Thymus (tissue), 11 donors: ENCODE results near the gene KCNK3. TPM values are rescaled to one million over a fixed set of nuclear protein-coding genes. Genes with fewer than 3 reads are reported as not detected.
A peak's percentile ranks its signal among the peaks of the same experiment; 100 is the strongest.

Experiments
- DNase-seq, 9 donors: peaks; one replicate each; pipeline ENCODE4 v3.0.0-alpha.2; 2013; ENCODE audit warnings: low spot score in 9 of 9, low read depth in 6 of 9, missing footprints in 1 of 9
- H3K27ac ChIP-seq, 2 donors: one replicate each; pipeline ENCODE4 v1.5.1; 2013; ENCODE audit warnings: control low read depth in 1 of 2, low read depth in 1 of 2, low read length in 1 of 2, mild to moderate bottlenecking in 1 of 2, moderate library complexity in 1 of 2
- H3K27me3 ChIP-seq, 2 donors: one replicate each; pipeline ENCODE4 v1.5.1; 2013; ENCODE audit warnings: low read length in 1 of 2; ENCODE audit not compliant: control insufficient read depth in 2 of 2, insufficient read depth in 1 of 2
- H3K36me3 ChIP-seq, 2 donors: one replicate each; pipeline ENCODE4 v1.5.1; 2013; ENCODE audit warnings: low read length in 1 of 2, mild to moderate bottlenecking in 1 of 2, moderate library complexity in 1 of 2; ENCODE audit not compliant: control insufficient read depth in 2 of 2, insufficient read depth in 2 of 2
- H3K4me1 ChIP-seq, 2 donors: one replicate each; pipeline ENCODE4 v1.5.1; 2013; ENCODE audit warnings: low read length in 2 of 2; ENCODE audit not compliant: control insufficient read depth in 2 of 2, insufficient read depth in 2 of 2
- H3K4me3 ChIP-seq, 2 donors: one replicate each; pipeline ENCODE4 v1.5.1; 2013; ENCODE audit warnings: low read length in 2 of 2, control low read depth in 1 of 2, mild to moderate bottlenecking in 1 of 2
- H3K9me3 ChIP-seq, 2 donors: one replicate each; pipeline ENCODE4 v1.5.1; 2013; ENCODE audit warnings: low read length in 1 of 2, mild to moderate bottlenecking in 1 of 2; ENCODE audit not compliant: control insufficient read depth in 2 of 2, insufficient read depth in 1 of 2
- WGBS: extraction: QIAGEN DNeasy Blood & Tissue Kit; methylation state at CpG from one replicate; pipeline ENCODE4 v1.1.7; 2013; 5-methylcytosine and 5-hydroxymethylcytosine counted together
- polyA plus RNA-seq: library from polyadenylated mRNA; stranded (reverse); fragments of 200-250 nt; gene quantifications from one replicate; pipeline ENCODE4 v1.2.3, GENCODE V29; 2013
- total RNA-seq: library from RNA; stranded (reverse); fragments of 120-200 nt; gene quantifications from one replicate; pipeline ENCODE4 v1.2.4, GENCODE V29; 2013
- donor health status: healthy.

KCNK3 gene
- total and polyA plus RNA-seq, 2 donors: 0.05 to 0.71 TPM

GRCh38 chr2:26721115-26722032 lies 28.9 kb downstream of the KCNK3 start:
- 43% methylated on average over 12 of the region's 12 CpGs for WGBS
- H3K27me3 ChIP-seq: peaks cover 2 to 5% of the 10 kb centered on the region in 2 donors
- no peak overlapping the region for H3K4me3 ChIP-seq
- peaks cover 28% of the 10 kb centered on the region in 2 donors for H3K4me1 ChIP-seq
- H3K9me3 ChIP-seq: no peaks in the 10 kb centered on the region
- peak in 7 of 9 donors; percentile 41 to 80 (median 62) for DNase-seq
- peak overlapping the region; percentile 87 to 88 for H3K27ac ChIP-seq
- no peaks in the 10 kb centered on the region for H3K36me3 ChIP-seq

- H3K27ac ChIP-seq: peak overlapping the region in 1 of 2 donors; percentile 87
- WGBS: 99% methylated on average over 1 of the region's 1 CpG
These were observed 29.8 kb downstream of the KCNK3 start for GRCh38 chr2:26722328-26722727.

DNA sequence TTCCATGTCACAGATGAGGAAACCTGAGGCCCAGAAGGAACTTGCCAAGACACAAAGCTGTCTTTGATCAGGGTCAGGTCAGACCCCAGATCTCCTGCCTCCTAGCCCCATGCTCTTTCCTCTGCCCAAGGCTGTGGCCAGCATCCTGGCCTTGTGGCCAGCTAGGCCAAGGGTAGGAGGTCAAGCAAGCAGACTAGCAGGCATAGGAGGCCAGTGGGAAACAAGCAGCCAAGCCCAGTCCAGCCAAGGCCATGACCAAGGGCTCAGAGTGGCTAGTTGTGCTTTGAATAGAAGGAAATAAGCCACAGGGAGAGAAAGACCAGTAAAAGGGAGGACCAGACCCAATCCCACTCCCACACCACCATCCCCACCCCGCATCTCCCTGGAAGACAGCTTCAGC lies 30.4 kb downstream of the KCNK3 start:
- peaks cover 6 to 20% of the 10 kb centered on the region in 2 donors for H3K27me3 ChIP-seq
- no peak overlapping the region for H3K27ac ChIP-seq
- no peak overlapping the region for H3K4me3 ChIP-seq
- H3K4me1 ChIP-seq: peaks cover 28% of the 10 kb centered on the region in 2 donors
- no peak for DNase-seq
- peaks cover 0 to 1% of the 10 kb centered on the region in 2 donors for H3K9me3 ChIP-seq
- no peaks in the 10 kb centered on the region for H3K36me3 ChIP-seq
- 96% methylated on average over 1 of the region's 1 CpG for WGBS

More at GRCh38 chr2:26722328-26722727, 29.8 kb downstream of the KCNK3 start:
- Histone ChIP-seq H3K27me3 (peaks cover 2 to 14% of the 10 kb centered on the region in 2 donors), H3K4me3 (no peak overlapping the region), H3K9me3 (no peaks in the 10 kb centered on the region), H3K36me3 (no peaks in the 10 kb centered on the region), H3K4me1 (peaks cover 28% of the 10 kb centered on the region in 2 donors)
- DNase-seq: no peak

- H3K27me3 ChIP-seq: peaks cover 10 to 25% of the 10 kb centered on the region in 2 donors
- DNase-seq: no peak
- no peak overlapping the region for H3K4me3 ChIP-seq
- peaks cover 28% of the 10 kb centered on the region in 2 donors for H3K4me1 ChIP-seq
- peaks cover 0 to 1% of the 10 kb centered on the region in 2 donors for H3K9me3 ChIP-seq
- no peak overlapping the region for H3K27ac ChIP-seq
- 96% methylated on average over 3 of the region's 3 CpGs for WGBS
- no peaks in the 10 kb centered on the region for H3K36me3 ChIP-seq
These were observed 31.0 kb downstream of the KCNK3 start for GRCh38 chr2:26723475-26723874.

DNA sequence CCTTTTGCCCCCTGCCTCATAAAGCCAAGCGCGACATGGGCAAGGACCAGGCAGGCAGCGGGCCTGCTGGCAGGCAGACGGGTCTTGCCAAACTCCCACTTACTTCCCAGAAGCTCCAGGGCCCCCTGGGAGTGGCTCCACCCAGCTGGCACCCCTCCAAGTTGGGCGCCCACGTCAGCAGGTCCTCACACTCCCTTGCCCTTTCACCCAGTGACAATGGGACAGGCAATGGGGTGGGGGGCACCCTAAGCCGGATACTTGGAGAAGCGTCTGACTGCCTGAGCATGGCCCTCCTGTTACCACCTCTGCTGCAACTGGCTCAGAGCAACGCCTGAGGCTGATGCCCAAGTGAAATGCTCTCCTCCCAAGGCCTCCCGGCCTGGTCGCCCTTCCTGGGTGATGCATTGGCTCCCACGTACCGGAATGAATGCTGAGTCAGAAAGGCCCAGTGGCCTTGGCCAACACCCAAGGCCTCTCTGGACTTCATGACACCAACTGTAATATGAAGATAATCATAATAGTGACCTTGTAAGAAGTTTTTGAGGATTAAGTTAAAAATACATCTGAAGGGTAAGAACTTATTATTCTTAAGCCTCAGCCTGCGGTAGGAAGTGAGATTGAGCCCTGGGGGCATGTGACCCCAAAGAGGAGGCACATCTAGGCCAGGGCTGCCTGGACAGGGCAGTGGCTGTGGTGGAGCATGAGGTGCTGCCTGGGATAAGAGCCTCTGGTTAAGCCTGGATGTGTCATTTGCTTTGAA lies 31.6 kb downstream of the KCNK3 start:
- peaks cover 10 to 32% of the 10 kb centered on the region in 2 donors for H3K27me3 ChIP-seq
- H3K4me3 ChIP-seq: no peak overlapping the region
- H3K36me3 ChIP-seq: no peaks in the 10 kb centered on the region
- H3K4me1 ChIP-seq: peaks cover 28% of the 10 kb centered on the region in 2 donors
- H3K9me3 ChIP-seq: peaks cover 0 to 1% of the 10 kb centered on the region in 2 donors
- 93% methylated on average over 14 of the region's 14 CpGs for WGBS
- H3K27ac ChIP-seq: no peak overlapping the region
- no peak for DNase-seq

DNA sequence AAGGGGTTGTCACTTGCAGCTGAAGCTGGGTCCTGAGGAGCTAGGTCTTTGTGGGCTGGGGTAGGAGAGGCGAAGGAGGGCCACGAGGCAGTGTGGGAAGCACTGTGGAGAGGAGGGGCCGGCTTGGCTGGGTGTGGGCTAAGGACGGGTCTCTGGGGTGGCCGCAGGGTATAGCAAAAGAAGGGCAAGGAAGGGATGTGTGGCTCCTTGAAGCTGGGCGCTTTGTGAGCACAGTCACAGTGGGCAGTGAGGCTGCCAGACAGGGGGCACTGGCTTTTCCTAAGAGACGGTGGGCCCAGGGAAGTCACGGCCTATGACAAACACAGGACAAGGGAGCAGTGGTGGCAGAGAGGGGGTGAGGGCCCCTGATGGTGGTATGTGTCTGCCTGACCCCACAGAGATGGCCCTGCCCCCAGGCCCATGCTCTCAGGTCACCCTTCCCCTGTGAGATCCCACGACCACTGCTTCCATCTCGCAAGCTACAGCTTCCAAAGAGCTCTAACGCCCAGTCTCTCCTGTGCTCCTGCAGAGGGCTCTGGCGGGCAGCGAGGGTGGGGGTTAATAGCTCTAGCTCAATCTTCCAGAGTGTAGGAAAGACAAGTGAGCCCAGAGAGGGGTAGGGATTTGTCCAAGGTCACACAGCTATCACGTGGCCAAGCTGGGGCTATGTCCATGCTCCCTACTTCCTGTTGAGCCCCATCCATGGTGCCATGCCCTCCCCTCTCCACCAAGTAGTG lies 32.4 kb downstream of the KCNK3 start:
- H3K27me3 ChIP-seq: peaks cover 12 to 40% of the 10 kb centered on the region in 2 donors
- H3K9me3 ChIP-seq: peaks cover 0 to 1% of the 10 kb centered on the region in 2 donors
- no peak overlapping the region for H3K4me3 ChIP-seq
- no peak for DNase-seq
- H3K36me3 ChIP-seq: no peaks in the 10 kb centered on the region
- no peak overlapping the region for H3K27ac ChIP-seq
- 89% methylated on average over 14 of the region's 14 CpGs for WGBS
- H3K4me1 ChIP-seq: peaks cover 25 to 26% of the 10 kb centered on the region in 2 donors

DNA sequence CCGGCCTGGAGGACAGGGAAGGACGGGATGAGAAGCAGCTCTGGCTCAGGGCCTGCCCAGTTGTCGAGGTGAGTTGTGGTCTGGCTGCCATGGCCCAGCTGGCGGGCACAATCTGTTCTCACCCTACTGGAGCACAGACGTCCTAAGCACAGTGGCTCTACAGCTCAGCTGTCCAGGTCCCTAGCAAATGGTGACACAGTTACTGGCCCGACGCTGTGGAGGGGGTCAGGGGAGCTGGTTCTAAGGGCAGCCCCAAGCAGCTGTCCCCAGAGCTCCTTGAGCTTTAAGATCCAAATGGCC lies 32.9 kb downstream of the KCNK3 start:
- no peak overlapping the region for H3K27ac ChIP-seq
- H3K36me3 ChIP-seq: no peaks in the 10 kb centered on the region
- no peak for DNase-seq
- peaks cover 13 to 45% of the 10 kb centered on the region in 2 donors for H3K27me3 ChIP-seq
- H3K9me3 ChIP-seq: peaks cover 0 to 1% of the 10 kb centered on the region in 2 donors
- H3K4me1 ChIP-seq: peaks cover 20% of the 10 kb centered on the region in 2 donors
- H3K4me3 ChIP-seq: no peak overlapping the region
- WGBS: 85% methylated on average over 7 of the region's 7 CpGs

GRCh38 chr2:26726228-26726627 lies 33.7 kb downstream of the KCNK3 start:
- H3K36me3 ChIP-seq: no peaks in the 10 kb centered on the region
- H3K9me3 ChIP-seq: peaks cover 0 to 1% of the 10 kb centered on the region in 2 donors
- peaks cover 13 to 52% of the 10 kb centered on the region in 2 donors for H3K27me3 ChIP-seq
- no peak overlapping the region for H3K27ac ChIP-seq
- H3K4me1 ChIP-seq: peaks cover 13% of the 10 kb centered on the region in 2 donors
- no peak for DNase-seq
- no peak overlapping the region for H3K4me3 ChIP-seq
- WGBS: 44% methylated on average over 1 of the region's 1 CpG
